PC-3 (cell line): ENCODE data around the gene SYNJ2. TPM values are rescaled to one million over a fixed set of nuclear protein-coding genes. Genes with fewer than 3 reads are reported as not detected.

ENCODE experiments used
- ATAC-seq: fragments of 200-7000 bp; cut with Tn5 transposase; 2 replicates; pipeline ENCODE4 v1.9.1; 2020; ENCODE audit warnings: mild to moderate bottlenecking, moderate library complexity
- BruUV-seq: library from RNA; stranded (reverse); fragments of 400-500 nt; replicated peaks from 2 replicates; lab custom pipeline; 2021; lab: Mats Ljungman, UMichigan
- CTCF ChIA-PET: fragments of 300-600 bp; sonication (Branson Sonifier 250); formaldehyde crosslinking; loops from one replicate; lab custom pipeline; 2022; ENCODE audit warnings: antibody characterized with exemption; lab: Charles Lee
- POLR2A ChIA-PET: fragments of 300-600 bp; sonication (Branson Sonifier 250); formaldehyde crosslinking; loops from one replicate; lab custom pipeline; 2022; ENCODE audit warnings: antibody characterized with exemption; ENCODE audit not compliant: unreplicated experiment; lab: Charles Lee
- DNase-seq: peaks from one replicate; pipeline ENCODE4 v3.0.0-alpha.2; 2015
- H2AFZ ChIP-seq: fragments of 300-600 bp; sonication (generic); 2 replicates; pipeline ENCODE4 v1.6.0; 2016; ENCODE audit warnings: antibody characterized with exemption, low read length
- H3F3A ChIP-seq: fragments of 300-600 bp; sonication (generic); one replicate; pipeline ENCODE4 v1.6.0; 2017; ENCODE audit warnings: antibody characterized with exemption, low read length, control low read depth, mild to moderate bottlenecking; ENCODE audit not compliant: unreplicated experiment
- H3K27ac ChIP-seq: fragments of 300-600 bp; sonication (generic); 2 replicates; pipeline ENCODE4 v1.5.1; 2016; ENCODE audit warnings: mild to moderate bottlenecking, low read length
- H3K27me3 ChIP-seq: fragments of 300-600 bp; sonication (generic); 2 replicates; pipeline ENCODE4 v1.6.1; 2016; ENCODE audit warnings: low read length, mixed read lengths
- H3K36me3 ChIP-seq: fragments of 300-600 bp; sonication (generic); 2 replicates; pipeline ENCODE4 v1.6.1; 2016; ENCODE audit warnings: low read depth, mixed run types, low read length, mixed read lengths
- H3K4me1 ChIP-seq: fragments of 300-600 bp; sonication (generic); 2 replicates; pipeline ENCODE4 v1.5.1; 2016; ENCODE audit warnings: low read length; ENCODE audit not compliant: insufficient read depth
- H3K4me2 ChIP-seq: fragments of 300-600 bp; sonication (generic); 2 replicates; pipeline ENCODE4 v1.6.0; 2016; ENCODE audit warnings: low read length
- H3K4me3 ChIP-seq: fragments of 300-600 bp; sonication (generic); 2 replicates; pipeline ENCODE4 v1.5.1; 2016; ENCODE audit warnings: mild to moderate bottlenecking, low read length, mixed read lengths
- H3K79me2 ChIP-seq: fragments of 300-600 bp; sonication (generic); 2 replicates; pipeline ENCODE4 v1.6.1; 2017; ENCODE audit warnings: low read length, mixed read lengths
- H3K9ac ChIP-seq: fragments of 300-600 bp; sonication (generic); 2 replicates; pipeline ENCODE4 v1.6.0; 2016; ENCODE audit warnings: mild to moderate bottlenecking, low read length
- H3K9me2 ChIP-seq: fragments of 300-600 bp; sonication (generic); replicated peaks from 2 replicates; pipeline ENCODE4 v1.6.1; 2016; ENCODE audit warnings: mixed run types, low read length, mixed read lengths
- H3K9me3 ChIP-seq: fragments of 300-600 bp; sonication (generic); 2 replicates; pipeline ENCODE4 v1.6.1; 2016; ENCODE audit warnings: low read length, mixed read lengths
- H4K20me1 ChIP-seq: fragments of 300-600 bp; sonication (generic); 2 replicates; pipeline ENCODE4 v1.6.1; 2016; ENCODE audit warnings: low read length, mixed read lengths
- CTCF ChIP-seq: fragments of 300-600 bp; sonication (generic); conservative IDR thresholded peaks from 2 replicates; pipeline ENCODE4 v1.5.1; 2017; ENCODE audit warnings: antibody characterized with exemption, low read depth, mild to moderate bottlenecking, low read length
- EZH2 ChIP-seq: fragments of 300-600 bp; sonication (generic); IDR thresholded peaks from one replicate; pipeline ENCODE4 v1.6.1; 2017; ENCODE audit warnings: antibody characterized with exemption, mild to moderate bottlenecking, low read length; ENCODE audit not compliant: unreplicated experiment
- EZH2phosphoT487 ChIP-seq: fragments of 300-600 bp; sonication (generic); IDR thresholded peaks from 2 replicates; pipeline ENCODE4 v1.6.1; 2018; ENCODE audit warnings: mild to moderate bottlenecking, antibody characterized with exemption, low read length, borderline replicate concordance
- intact Hi-C: fragments of 100-400 bp; cut with micrococcal nuclease; formaldehyde crosslinking; loops from 2 replicates; pipeline ENCODE4 v1.9.0; 2023
- total RNA-seq: library from RNA; depleted of rRNA; stranded (reverse); fragments of >200 nt; gene quantifications from 2 replicates; pipeline ENCODE4 v1.2.3, GENCODE V29; 2014

Gene SYNJ2
- total RNA-seq, 1 experiment from 2014 or later: 21.5 TPM

DNA sequence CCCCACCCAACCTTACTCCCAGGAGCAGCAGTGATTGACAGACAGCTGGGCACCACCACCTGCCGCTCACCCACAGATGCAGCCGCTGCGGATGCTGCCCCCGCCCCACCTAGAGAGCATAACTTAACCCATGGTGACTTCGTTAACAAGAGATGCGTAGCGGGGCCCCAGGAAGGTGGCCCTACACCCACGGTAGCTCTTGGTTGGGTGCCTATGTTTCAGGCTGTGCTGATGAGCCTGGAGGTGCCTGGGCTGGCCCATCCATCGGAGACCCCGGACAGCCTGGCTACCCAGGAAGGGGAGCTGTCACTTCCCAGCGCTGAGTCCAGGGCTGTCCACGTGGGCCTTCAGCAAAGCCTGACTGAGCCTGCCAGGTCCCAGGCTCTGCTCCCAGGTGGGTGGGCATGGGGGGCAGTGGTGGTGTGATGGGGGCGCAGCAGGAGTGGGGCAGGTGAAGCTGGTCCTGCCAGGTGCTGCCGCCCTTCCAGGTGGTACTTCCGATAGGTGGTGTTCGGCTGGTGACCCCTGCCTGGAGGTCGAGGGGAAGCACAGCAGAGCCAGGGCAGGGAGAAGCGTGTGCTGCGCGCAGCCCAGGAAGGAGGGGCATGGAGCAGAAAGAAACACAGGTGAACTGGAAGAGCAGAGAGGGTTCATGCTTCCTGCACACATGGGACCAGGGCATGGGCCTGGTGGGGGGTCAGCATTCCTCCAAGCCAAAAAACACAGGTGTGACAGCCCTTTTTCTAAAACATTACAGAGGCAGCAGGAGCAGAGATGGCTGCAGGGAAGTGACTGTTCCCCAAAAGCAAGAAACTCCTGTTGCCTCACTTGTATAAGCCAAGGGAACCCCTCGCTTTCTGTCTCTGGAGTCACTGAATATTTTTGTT, 56.9 kb downstream of the SYNJ2 start:
- Histone ChIP-seq H3K9me3 (no peaks in the 10 kb centered on the region), H3K4me1 (peaks cover 43% of the 10 kb centered on the region), H3K4me2 (no peak overlapping the region), H3F3A (no peaks in the 10 kb centered on the region), H3K36me3 (0 out of 2 replicates have a peak, but pooled peaks cover 3% of the 10 kb centered on the region), H3K9me2 (no peaks in the 10 kb centered on the region), H3K79me2 (peaks cover 11% of the 10 kb centered on the region), H3K9ac (no peak overlapping the region), H2AFZ (no peak overlapping the region), H4K20me1 (no peaks in the 10 kb centered on the region), H3K4me3 (no peak overlapping the region), H3K27ac (peak overlapping the region; percentile 96), H3K27me3 (no peaks in the 10 kb centered on the region)
- intact Hi-C loops: no loop called here
- ATAC-seq: no peak
- no peak for DNase-seq
- ChIA-PET CTCF (no interaction called here), POLR2A (no interaction called here)
- BruUV-seq: no TSS peak
- TF ChIP-seq EZH2phosphoT487 (no peak), EZH2 (no peak), CTCF (no peak)

DNA sequence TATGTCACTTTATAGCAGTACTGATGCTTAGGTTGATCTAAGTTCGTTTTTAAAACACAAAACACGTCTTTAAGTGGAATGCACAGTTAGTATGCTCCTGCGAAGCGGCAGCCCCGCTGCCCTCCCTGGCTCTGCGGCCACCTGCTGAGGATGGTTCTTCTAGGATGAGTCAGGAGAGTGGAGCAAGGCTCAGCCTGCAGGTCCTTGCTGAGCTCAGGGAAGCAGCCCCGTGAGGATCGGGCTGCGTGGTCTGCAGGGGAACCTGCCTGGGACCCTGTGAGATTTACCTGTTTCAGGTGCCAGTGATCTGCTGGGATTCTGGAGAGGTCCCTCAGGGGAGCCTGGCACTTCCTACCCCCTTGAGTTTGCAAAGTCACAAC, 57.5 kb downstream of the SYNJ2 start:
- ATAC-seq: peak; percentile 6; the same call in 1 of the 2 replicates
- peak overlapping the region; percentile 96 for H3K27ac ChIP-seq
- no peak for DNase-seq
- H3K9me3 ChIP-seq: no peaks in the 10 kb centered on the region
- no peaks in the 10 kb centered on the region for H3K9me2 ChIP-seq
- H2AFZ ChIP-seq: no peak overlapping the region
- H3K27me3 ChIP-seq: no peaks in the 10 kb centered on the region
- H3K4me1 ChIP-seq: peaks cover 50% of the 10 kb centered on the region
- intact Hi-C loops: no loop called here
- no peaks in the 10 kb centered on the region for H3F3A ChIP-seq
- no TSS peak for BruUV-seq
- peak overlapping the region; percentile 74 for H3K4me2 ChIP-seq
- TF ChIP-seq EZH2 (no peak), EZH2phosphoT487 (no peak), CTCF (no peak)
- H3K79me2 ChIP-seq: peaks cover 11% of the 10 kb centered on the region
- ChIA-PET POLR2A (no interaction called here), CTCF (no interaction called here)
- no peaks in the 10 kb centered on the region for H4K20me1 ChIP-seq
- no peak overlapping the region for H3K4me3 ChIP-seq
- H3K36me3 ChIP-seq: no peaks in the 10 kb centered on the region
- H3K9ac ChIP-seq: peak overlapping the region; percentile 69

GRCh38 chr6:158039571-158040050, 57.9 kb downstream of the SYNJ2 start:
- H3K4me1 ChIP-seq: peaks cover 52% of the 10 kb centered on the region
- intact Hi-C loops: loop anchor here (1.0 to 5.0 kb wide), 3 partner anchors 29 to 57 kb away; partner anchors contain the start of gene SYNJ2
- ATAC-seq (peak; percentile 60), DNase-seq (peak; percentile 60)
- no peaks in the 10 kb centered on the region for H3K27me3 ChIP-seq
- H3K27ac ChIP-seq: peak overlapping the region; percentile 96
- CTCF ChIA-PET: no interaction called here
- POLR2A ChIA-PET: no interaction called here
- H2AFZ ChIP-seq: no peak overlapping the region
- H3K36me3 ChIP-seq: peaks cover 3% of the 10 kb centered on the region; the same call in 1 of the 2 replicates
- H3K9me3 ChIP-seq: no peaks in the 10 kb centered on the region
- H4K20me1 ChIP-seq: no peaks in the 10 kb centered on the region
- TF ChIP-seq EZH2phosphoT487 (no peak), CTCF (no peak), EZH2 (no peak)
- peak overlapping the region; percentile 69 for H3K9ac ChIP-seq
- H3K4me3 ChIP-seq: peak overlapping the region; percentile 34; the same call in 1 of the 2 replicates
- H3K79me2 ChIP-seq: peaks cover 11% of the 10 kb centered on the region
- H3K4me2 ChIP-seq: peak overlapping the region; percentile 74
- BruUV-seq: no TSS peak
- no peaks in the 10 kb centered on the region for H3F3A ChIP-seq
- no peaks in the 10 kb centered on the region for H3K9me2 ChIP-seq
